ENCODE measurements around the gene PNPT1. TPM values are rescaled to one million over a fixed set of nuclear protein-coding genes. Genes with fewer than 3 reads are reported as not detected.
A peak's percentile ranks its signal among the peaks of the same experiment; 100 is the strongest.
"Not testable (repeated sequence)": the region's sequence is repeated elsewhere in the genome, so short reads cannot be mapped to it uniquely, and the experiment has no call there.

PNPT1 gene
- total RNA-seq, result 26.8 TPM
- long read RNA-seq, full-length matches to known transcripts, result 40 of 60 reads
- long read RNA-seq, partial matches to known transcripts, result 3 of 60 reads
- long read RNA-seq, other reads (novel, unspliced or antisense), result 17 of 60 reads

- Histone ChIP-seq H3K4me1 (peaks cover 6% of the 10 kb centered on the region), H3K27ac (peak within 1 kb of the TSS; percentile 70), H3K9me3 (no peaks in the 10 kb centered on the region), H3K4me3 (peak within 1 kb of the TSS; percentile 92), H3K36me3 (no peaks in the 10 kb centered on the region), H3K27me3 (no peaks in the 10 kb centered on the region)
- peak; percentile 97 for DNase-seq
- ATAC-seq, result peak; percentile 100
- intact Hi-C loops (cut with DNase I), result no loop called here
- TF ChIP-seq CTCF (IDR thresholded peaks at IDR 0.05), result no peak
These were observed at the start of gene PNPT1 for GRCh38 chr2:55693181-55694125. PNPT1 (minus strand) TSS chr2:55693844; CDS start chr2:55693823, 21 bp downstream.

DNA sequence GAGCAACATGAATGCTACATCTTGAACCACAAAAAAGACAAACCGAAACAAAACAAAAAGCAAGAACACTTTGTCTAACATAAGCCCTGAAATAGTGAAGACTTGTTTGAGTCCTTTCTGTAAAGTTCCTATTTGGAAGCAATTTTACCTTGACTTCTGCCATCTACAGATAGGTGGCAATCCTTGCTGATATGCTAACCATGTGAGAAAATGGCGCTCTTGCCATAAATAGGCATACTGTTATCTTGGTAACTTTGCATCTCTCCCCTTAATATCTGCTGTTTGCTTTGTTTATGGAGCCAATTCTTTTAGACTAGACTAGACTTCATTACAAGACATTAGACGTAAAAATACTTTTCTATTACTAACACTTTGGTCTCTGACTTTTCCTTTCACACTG is 49.4 kb upstream of the PNPT1 start:
- Histone ChIP-seq H3K36me3 (no peaks in the 10 kb centered on the region), H3K4me1 (no peaks in the 10 kb centered on the region), H3K27ac (no peak overlapping the region), H3K4me3 (no peak overlapping the region), H3K9me3 (no peaks in the 10 kb centered on the region), H3K27me3 (no peaks in the 10 kb centered on the region)
- TF ChIP-seq CTCF (IDR thresholded peaks at IDR 0.05), result no peak
- ATAC-seq (no peak), DNase-seq (no peak)
- intact Hi-C loops (cut with DNase I), result no loop called here

DNA sequence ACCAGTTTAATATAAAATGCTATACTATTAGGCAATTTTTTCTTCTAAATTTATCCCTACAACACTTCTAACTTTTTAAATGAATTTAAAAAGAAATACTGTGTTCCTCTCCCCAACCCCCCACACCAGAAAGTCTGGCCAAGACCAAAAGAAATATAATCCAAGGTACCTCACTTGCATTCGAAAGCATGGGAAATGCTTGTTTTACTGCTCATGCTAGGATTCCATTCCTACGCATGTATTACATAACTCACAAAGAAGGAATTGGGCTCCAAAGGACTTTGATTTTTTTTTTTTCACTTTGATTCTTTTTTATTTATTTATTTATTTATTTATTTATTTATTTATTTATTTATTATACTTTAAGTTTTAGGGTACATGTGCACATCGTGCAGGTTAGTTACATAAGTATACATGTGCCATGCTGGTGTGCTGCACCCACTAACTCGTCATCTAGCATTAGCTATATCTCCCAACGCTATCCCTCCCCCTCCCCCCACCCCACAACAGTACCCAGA is 42.4 kb upstream of the PNPT1 start:
- H3K9me3 ChIP-seq; ATAC-seq; H3K4me1 ChIP-seq; H3K27ac ChIP-seq; H3K27me3 ChIP-seq; intact Hi-C loops (cut with DNase I); DNase-seq; H3K4me3 ChIP-seq; H3K36me3 ChIP-seq: not testable (repeated sequence)

DNA sequence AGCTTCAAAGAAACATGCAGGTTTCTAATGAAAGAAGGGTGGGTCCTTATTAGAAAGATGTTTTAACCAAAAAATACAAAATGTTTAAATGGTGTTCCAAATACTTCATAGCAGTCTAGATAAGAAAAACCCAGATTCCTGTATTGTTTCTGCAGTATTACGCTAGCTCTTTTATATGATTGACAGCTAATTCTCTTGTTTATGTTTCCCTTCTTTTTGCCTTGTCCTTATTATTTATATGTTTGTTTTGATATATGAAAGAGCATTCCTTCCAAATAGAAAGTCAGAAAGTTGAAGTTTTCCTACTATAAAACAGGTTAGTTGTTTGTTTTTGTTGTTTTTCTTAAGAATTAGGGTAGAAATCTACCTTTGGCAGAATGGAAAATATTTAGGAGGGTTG is 41.1 kb upstream of the PNPT1 start:
- no peak for TF ChIP-seq CTCF (IDR thresholded peaks at IDR 0.05)
- Histone ChIP-seq H3K4me3 (no peak overlapping the region), H3K4me1 (no peaks in the 10 kb centered on the region), H3K36me3 (no peaks in the 10 kb centered on the region), H3K27me3 (no peaks in the 10 kb centered on the region), H3K9me3 (no peaks in the 10 kb centered on the region), H3K27ac (no peak overlapping the region)
- no peak for DNase-seq
- intact Hi-C loops (cut with DNase I), result no loop called here
- ATAC-seq, result no peak

DNA sequence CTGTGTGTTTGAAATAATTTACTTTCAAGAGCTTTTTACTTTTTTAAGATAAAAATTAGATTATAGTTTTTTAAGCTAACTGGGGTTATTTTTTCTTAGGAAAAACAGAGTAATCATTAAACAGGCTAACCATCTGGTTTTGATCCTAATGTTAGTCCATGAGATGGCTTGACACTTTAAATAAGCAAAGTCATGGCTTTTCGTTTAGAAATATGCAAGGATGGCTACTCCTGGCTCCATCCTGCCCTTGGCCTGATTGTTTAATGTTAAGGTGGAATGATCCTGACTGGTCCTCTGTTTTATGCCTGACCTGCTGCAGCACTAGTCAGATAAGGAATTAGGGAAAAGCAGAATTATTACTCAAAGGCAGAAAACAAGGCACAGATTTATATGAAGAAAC is 39.7 kb upstream of the PNPT1 start:
- TF ChIP-seq CTCF (IDR thresholded peaks at IDR 0.05), result no peak
- intact Hi-C loops (cut with DNase I), result no loop called here
- H3K36me3 ChIP-seq, result no peaks in the 10 kb centered on the region
- H3K9me3 ChIP-seq, result no peaks in the 10 kb centered on the region
- no peak overlapping the region for H3K27ac ChIP-seq
- DNase-seq (no peak), ATAC-seq (no peak)
- no peaks in the 10 kb centered on the region for H3K27me3 ChIP-seq
- H3K4me3 ChIP-seq, result no peak overlapping the region
- no peaks in the 10 kb centered on the region for H3K4me1 ChIP-seq

- no peak overlapping the region for H3K27ac ChIP-seq
- no peak for TF ChIP-seq CTCF (IDR thresholded peaks at IDR 0.05)
- DNase-seq, result no peak
- no peaks in the 10 kb centered on the region for H3K4me1 ChIP-seq
- H3K27me3 ChIP-seq, result no peaks in the 10 kb centered on the region
- no peaks in the 10 kb centered on the region for H3K9me3 ChIP-seq
- intact Hi-C loops (cut with DNase I), result no loop called here
- ATAC-seq, result no peak
- no peaks in the 10 kb centered on the region for H3K36me3 ChIP-seq
- H3K4me3 ChIP-seq, result no peak overlapping the region
These were observed 39.2 kb upstream of the PNPT1 start for GRCh38 chr2:55732854-55733253.
